Liver (tissue), 9 donors: ENCODE results near the gene ZNF14. TPM values are rescaled to one million over a fixed set of nuclear protein-coding genes. Genes with fewer than 3 reads are reported as not detected.

Experiments used
- DNase-seq: peaks from one replicate; pipeline ENCODE4 v3.0.0-alpha.2; 2017; ENCODE audit warnings: low spot score
- H3K27ac ChIP-seq, 2 donors: one replicate each; pipeline ENCODE4 v1.7.0; 2013; ENCODE audit warnings: inconsistent platforms in 2 of 2, low read length in 2 of 2, control low read depth in 1 of 2, low read depth in 1 of 2, mild to moderate bottlenecking in 1 of 2
- H3K27me3 ChIP-seq, 4 donors: one replicate each; pipeline versions ENCODE4 v1.6.1 to v1.7.0; 2013; ENCODE audit warnings: low read length in 3 of 4, inconsistent platforms in 1 of 4, mild to moderate bottlenecking in 1 of 4, moderate library complexity in 1 of 4; ENCODE audit not compliant: control insufficient read depth in 4 of 4, insufficient read depth in 4 of 4
- H3K36me3 ChIP-seq, 4 donors: one replicate each; pipeline versions ENCODE4 v1.6.1 to v1.7.0; 2013; ENCODE audit warnings: low read length in 3 of 4, mild to moderate bottlenecking in 3 of 4, low read depth in 1 of 4, moderate library complexity in 1 of 4; ENCODE audit not compliant: control insufficient read depth in 4 of 4, insufficient read depth in 3 of 4
- H3K4me1 ChIP-seq, 4 donors: one replicate each; pipeline versions ENCODE4 v1.6.1 to v1.7.0; 2013; ENCODE audit warnings: low read length in 3 of 4, mild to moderate bottlenecking in 3 of 4, moderate library complexity in 1 of 4; ENCODE audit not compliant: control insufficient read depth in 4 of 4, insufficient read depth in 4 of 4
- H3K4me3 ChIP-seq, 3 donors: one replicate each; pipeline versions ENCODE4 v1.6.1 to v1.7.0; 2013; ENCODE audit warnings: low read length in 3 of 3, control low read depth in 1 of 3, low read depth in 1 of 3, mild to moderate bottlenecking in 1 of 3
- H3K9ac ChIP-seq, 2 donors: one replicate each; pipeline ENCODE4 v1.7.0; 2013; ENCODE audit warnings: low read length in 2 of 2, mild to moderate bottlenecking in 2 of 2, moderate library complexity in 2 of 2, control low read depth in 1 of 2, low read depth in 1 of 2
- H3K9me3 ChIP-seq, 4 donors: one replicate each; pipeline versions ENCODE4 v1.6.1 to v1.7.0; 2013; ENCODE audit warnings: low read length in 3 of 4; ENCODE audit not compliant: control insufficient read depth in 4 of 4
- EGR1 ChIP-seq, 2 donors: IDR thresholded peaks; 2 replicates each; pipeline ENCODE4 v1.6.1; 2016 to 2018; ENCODE audit warnings: antibody characterized with exemption in 2 of 2, low read depth in 2 of 2
- FOXA1 ChIP-seq: IDR thresholded peaks from 2 replicates; pipeline ENCODE4 v1.6.1; 2016; ENCODE audit warnings: antibody characterized with exemption
- FOXA2 ChIP-seq: IDR thresholded peaks from 2 replicates; pipeline ENCODE4 v1.6.1; 2016; ENCODE audit warnings: antibody characterized with exemption
- GABPA ChIP-seq, 2 donors: IDR thresholded peaks in 1 of 2; conservative IDR thresholded peaks in 1 of 2; 2 replicates each; pipeline ENCODE4 v1.6.1; 2016; ENCODE audit warnings: antibody characterized with exemption in 2 of 2, mild to moderate bottlenecking in 1 of 2, moderate library complexity in 1 of 2
- HNF4A ChIP-seq, 2 donors: conservative IDR thresholded peaks; 2 replicates each; pipeline ENCODE4 v1.6.1; 2016; ENCODE audit warnings: antibody characterized with exemption in 2 of 2, mild to moderate bottlenecking in 2 of 2
- HNF4G ChIP-seq: IDR thresholded peaks from 2 replicates; pipeline ENCODE4 v1.6.1; 2016; ENCODE audit warnings: antibody characterized with exemption
- JUND ChIP-seq, 2 donors: IDR thresholded peaks; 2 replicates each; pipeline ENCODE4 v1.6.1; 2016; ENCODE audit warnings: antibody characterized with exemption in 2 of 2
- NR2F2 ChIP-seq: IDR thresholded peaks from 2 replicates; pipeline ENCODE4 v1.6.1; 2016; ENCODE audit warnings: antibody characterized with exemption
- RXRA ChIP-seq, 2 donors: IDR thresholded peaks; 2 replicates each; pipeline ENCODE4 v1.6.1; 2017 to 2018; ENCODE audit warnings: antibody characterized with exemption in 2 of 2, mild to moderate bottlenecking in 1 of 2
- TAF1 ChIP-seq: conservative IDR thresholded peaks from 2 replicates; pipeline ENCODE4 v1.6.1; 2016; ENCODE audit warnings: antibody characterized with exemption, mild to moderate bottlenecking
- YY1 ChIP-seq: IDR thresholded peaks from 2 replicates; pipeline ENCODE4 v1.6.1; 2016; ENCODE audit warnings: antibody characterized with exemption, mild to moderate bottlenecking
- WGBS: extraction: QIAGEN DNeasy Blood & Tissue Kit; methylation state at CpG from one replicate; pipeline ENCODE4 v1.1.7; 2013; 5-methylcytosine and 5-hydroxymethylcytosine counted together
- polyA plus RNA-seq, 2 donors: library from polyadenylated mRNA; stranded (reverse) in 1 of 2; unstranded in 1 of 2; fragments of 200-250 nt in 1 of 2; fragments of >200 nt in 1 of 2; fragmentation: Nextera tagmentation in 1 of 2; extraction: Ambion mirVana in 1 of 2; gene quantifications; one replicate each; pipeline versions ENCODE4 v1.2.1 to v1.2.3, GENCODE V29; 2013 to 2015
- total RNA-seq, 2 donors: library from RNA; depleted of rRNA; stranded (reverse); fragments of >200 nt; gene quantifications; one replicate each; pipeline ENCODE4 v1.2.3, GENCODE V29; 2014
- TF ChIP-seq, protein P1 (sequence below): IDR thresholded peaks from 2 replicates; pipeline ENCODE4 v1.6.1; 2016; ENCODE audit warnings: antibody characterized with exemption
- TF ChIP-seq, protein P2 (sequence below): IDR thresholded peaks from 2 replicates; pipeline ENCODE4 v1.6.1; 2016; ENCODE audit warnings: antibody characterized with exemption
- TF ChIP-seq, protein P3 (sequence below): IDR thresholded peaks from 2 replicates; pipeline ENCODE4 v1.6.1; 2016; ENCODE audit warnings: antibody characterized with exemption
- TF ChIP-seq, protein P4 (sequence below): IDR thresholded peaks from 2 replicates; pipeline ENCODE4 v1.6.1; 2016; ENCODE audit warnings: antibody characterized with exemption, mild to moderate bottlenecking
- donor health status: healthy.
- donor health status: healthy.
- donor health status: healthy.
- donor health status: healthy.
- donor health status: healthy.

Gene ZNF14
- total and polyA plus RNA-seq, 4 donors, result 0.28 to 2.6 (median 0.90) TPM

DNA sequence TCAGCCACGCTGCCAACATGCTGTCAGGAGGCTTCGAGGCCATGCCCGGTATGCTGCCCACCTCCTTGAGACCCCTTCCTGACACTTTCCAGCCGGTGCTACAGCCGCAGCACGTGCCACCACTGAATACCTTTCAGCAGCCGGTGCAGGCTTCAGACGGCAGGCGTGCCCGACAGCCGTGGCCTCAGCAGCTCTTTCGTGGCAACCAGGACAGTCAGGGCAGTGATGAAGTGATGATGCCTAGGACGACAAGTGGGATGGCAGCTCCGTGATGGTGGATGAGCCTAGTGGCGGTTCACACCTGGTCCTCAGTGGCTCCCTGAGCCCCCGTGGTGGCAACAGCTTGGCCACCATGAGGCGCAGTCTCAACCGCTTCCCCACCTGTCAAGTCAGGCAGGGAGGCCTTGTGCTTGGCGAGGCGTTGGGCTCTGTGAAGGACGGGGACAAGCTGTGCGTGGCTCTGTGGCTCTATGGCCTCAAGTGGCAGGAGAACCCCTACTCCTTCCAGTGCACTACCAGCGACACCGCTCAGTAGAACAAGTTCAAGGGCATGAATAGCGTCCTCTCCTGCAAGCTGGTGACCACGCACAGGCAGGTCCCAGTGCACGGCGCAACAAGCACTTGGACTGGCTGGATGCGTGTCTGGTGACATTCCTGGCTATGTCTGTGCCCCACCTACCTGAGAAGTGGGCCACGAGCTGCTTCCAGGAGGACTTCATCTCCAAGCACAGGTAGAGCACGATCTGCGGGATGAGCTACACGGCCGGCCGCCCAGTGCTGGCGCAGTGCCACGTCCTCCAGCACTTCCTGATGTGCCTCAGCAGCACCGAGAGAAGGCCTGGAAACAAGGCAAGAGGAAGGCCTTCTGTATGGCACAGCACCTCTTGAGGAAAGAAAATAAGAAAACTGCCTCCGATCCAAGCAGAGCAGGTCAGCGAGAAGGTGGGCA is 18.2 kb upstream of the ZNF14 start:
- DNase-seq, result no peak
- WGBS, result 91% methylated on average over 40 of the region's 40 CpGs
- Histone ChIP-seq H3K36me3 (no peaks in the 10 kb centered on the region), H3K27ac (no peak overlapping the region), H3K4me1 (no peaks in the 10 kb centered on the region), H3K4me3 (peak overlapping the region in 1 of 3 donors; percentile 20), H3K27me3 (no peaks in the 10 kb centered on the region), H3K9ac (no peak overlapping the region), H3K9me3 (peaks cover 0 to 13% (median 7%) of the 10 kb centered on the region in 4 donors)
- TF ChIP-seq TAF1 (no peak), YY1 (no peak), FOXA1 (no peak), JUND (IDR thresholded peaks at IDR 0.05) (no peak)
- TF ChIP-seq, protein P1, sequence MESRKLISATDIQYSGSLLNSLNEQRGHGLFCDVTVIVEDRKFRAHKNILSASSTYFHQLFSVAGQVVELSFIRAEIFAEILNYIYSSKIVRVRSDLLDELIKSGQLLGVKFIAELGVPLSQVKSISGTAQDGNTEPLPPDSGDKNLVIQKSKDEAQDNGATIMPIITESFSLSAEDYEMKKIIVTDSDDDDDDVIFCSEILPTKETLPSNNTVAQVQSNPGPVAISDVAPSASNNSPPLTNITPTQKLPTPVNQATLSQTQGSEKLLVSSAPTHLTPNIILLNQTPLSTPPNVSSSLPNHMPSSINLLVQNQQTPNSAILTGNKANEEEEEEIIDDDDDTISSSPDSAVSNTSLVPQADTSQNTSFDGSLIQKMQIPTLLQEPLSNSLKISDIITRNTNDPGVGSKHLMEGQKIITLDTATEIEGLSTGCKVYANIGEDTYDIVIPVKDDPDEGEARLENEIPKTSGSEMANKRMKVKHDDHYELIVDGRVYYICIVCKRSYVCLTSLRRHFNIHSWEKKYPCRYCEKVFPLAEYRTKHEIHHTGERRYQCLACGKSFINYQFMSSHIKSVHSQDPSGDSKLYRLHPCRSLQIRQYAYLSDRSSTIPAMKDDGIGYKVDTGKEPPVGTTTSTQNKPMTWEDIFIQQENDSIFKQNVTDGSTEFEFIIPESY, result no peak
- TF ChIP-seq, protein P2, sequence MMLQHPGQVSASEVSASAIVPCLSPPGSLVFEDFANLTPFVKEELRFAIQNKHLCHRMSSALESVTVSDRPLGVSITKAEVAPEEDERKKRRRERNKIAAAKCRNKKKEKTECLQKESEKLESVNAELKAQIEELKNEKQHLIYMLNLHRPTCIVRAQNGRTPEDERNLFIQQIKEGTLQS, result no peak
- TF ChIP-seq, protein P3, sequence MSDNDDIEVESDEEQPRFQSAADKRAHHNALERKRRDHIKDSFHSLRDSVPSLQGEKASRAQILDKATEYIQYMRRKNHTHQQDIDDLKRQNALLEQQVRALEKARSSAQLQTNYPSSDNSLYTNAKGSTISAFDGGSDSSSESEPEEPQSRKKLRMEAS, result no peak
- TF ChIP-seq, protein P4, sequence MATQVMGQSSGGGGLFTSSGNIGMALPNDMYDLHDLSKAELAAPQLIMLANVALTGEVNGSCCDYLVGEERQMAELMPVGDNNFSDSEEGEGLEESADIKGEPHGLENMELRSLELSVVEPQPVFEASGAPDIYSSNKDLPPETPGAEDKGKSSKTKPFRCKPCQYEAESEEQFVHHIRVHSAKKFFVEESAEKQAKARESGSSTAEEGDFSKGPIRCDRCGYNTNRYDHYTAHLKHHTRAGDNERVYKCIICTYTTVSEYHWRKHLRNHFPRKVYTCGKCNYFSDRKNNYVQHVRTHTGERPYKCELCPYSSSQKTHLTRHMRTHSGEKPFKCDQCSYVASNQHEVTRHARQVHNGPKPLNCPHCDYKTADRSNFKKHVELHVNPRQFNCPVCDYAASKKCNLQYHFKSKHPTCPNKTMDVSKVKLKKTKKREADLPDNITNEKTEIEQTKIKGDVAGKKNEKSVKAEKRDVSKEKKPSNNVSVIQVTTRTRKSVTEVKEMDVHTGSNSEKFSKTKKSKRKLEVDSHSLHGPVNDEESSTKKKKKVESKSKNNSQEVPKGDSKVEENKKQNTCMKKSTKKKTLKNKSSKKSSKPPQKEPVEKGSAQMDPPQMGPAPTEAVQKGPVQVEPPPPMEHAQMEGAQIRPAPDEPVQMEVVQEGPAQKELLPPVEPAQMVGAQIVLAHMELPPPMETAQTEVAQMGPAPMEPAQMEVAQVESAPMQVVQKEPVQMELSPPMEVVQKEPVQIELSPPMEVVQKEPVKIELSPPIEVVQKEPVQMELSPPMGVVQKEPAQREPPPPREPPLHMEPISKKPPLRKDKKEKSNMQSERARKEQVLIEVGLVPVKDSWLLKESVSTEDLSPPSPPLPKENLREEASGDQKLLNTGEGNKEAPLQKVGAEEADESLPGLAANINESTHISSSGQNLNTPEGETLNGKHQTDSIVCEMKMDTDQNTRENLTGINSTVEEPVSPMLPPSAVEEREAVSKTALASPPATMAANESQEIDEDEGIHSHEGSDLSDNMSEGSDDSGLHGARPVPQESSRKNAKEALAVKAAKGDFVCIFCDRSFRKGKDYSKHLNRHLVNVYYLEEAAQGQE, result no peak

DNA sequence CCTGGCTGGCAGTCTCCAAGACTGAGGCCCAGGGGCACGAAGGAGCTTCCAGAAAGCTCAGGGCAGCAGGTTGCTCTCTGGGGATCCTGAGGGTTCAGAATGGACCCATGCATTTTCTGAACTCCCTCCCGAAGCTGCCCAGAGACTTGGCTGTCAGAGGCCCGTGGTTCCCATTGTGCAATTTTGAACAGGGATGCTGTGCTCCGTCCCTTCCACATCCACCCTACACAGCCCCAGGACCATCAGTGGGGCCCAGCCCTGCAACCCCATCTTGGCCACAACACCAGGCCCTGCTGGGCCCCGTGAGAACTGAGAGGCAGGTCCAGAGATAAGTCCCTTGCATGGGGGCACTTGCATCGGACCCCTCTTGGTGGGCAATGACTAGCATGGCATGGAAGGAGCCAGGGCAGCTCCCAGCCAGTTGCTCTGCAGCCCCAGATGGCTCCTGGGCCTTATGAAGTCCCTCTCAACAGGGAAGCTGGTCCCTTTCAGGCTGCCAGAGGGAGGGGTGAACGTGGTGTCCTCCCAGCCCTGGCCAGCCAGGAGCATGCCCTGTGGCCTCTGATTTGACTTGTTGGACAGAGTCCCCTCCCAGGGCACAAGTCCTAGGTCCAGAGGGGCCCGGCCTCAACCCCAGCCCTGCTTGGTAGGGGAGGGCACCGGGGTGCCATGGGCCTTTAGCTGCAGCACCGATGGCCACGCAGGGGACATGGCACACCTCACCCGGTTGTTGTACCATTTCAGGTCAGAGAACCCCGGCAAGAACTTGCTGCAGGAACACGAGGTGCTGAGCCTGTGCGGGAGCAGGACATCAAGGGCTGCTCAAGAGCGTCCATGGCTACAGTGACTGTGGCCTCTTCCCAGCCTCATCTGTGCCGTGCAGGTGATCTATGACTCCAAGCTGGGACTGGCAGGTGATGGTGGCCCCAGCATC is 17.3 kb upstream of the ZNF14 start:
- no peaks in the 10 kb centered on the region for H3K27me3 ChIP-seq
- no peaks in the 10 kb centered on the region for H3K36me3 ChIP-seq
- H3K27ac ChIP-seq, result no peak overlapping the region
- 83% methylated on average over 17 of the region's 17 CpGs for WGBS
- no peak overlapping the region for H3K4me3 ChIP-seq
- H3K4me1 ChIP-seq, result no peaks in the 10 kb centered on the region
- DNase-seq, result no peak
- TF ChIP-seq, protein P2, result no peak
- TF ChIP-seq JUND (IDR thresholded peaks at IDR 0.05), result no peak
- TF ChIP-seq NR2F2, result no peak
- TF ChIP-seq, protein P4, result no peak
- TF ChIP-seq TAF1, result no peak
- TF ChIP-seq FOXA1, result no peak
- no peak for TF ChIP-seq FOXA2
- TF ChIP-seq RXRA (IDR thresholded peaks at IDR 0.05), result no peak
- TF ChIP-seq HNF4G, result no peak
- no peak for TF ChIP-seq EGR1 (IDR thresholded peaks at IDR 0.05; ENCODE audit: low read depth in 2 of 2)
- no peak for TF ChIP-seq GABPA (IDR thresholded peaks at IDR 0.05 in 1 of 2, conservative IDR thresholded peaks at IDR 0.05 in 1 of 2)
- TF ChIP-seq, protein P1, result no peak
- no peak for TF ChIP-seq HNF4A (conservative IDR thresholded peaks at IDR 0.05)
- H3K9ac ChIP-seq, result no peak overlapping the region
- H3K9me3 ChIP-seq, result peaks cover 0 to 13% (median 7%) of the 10 kb centered on the region in 4 donors
